ENCODE data around the gene PPEF1.
"Not testable (repeated sequence)": the region's sequence is repeated elsewhere in the genome, so short reads cannot be mapped to it uniquely, and the experiment has no call there.

PPEF1 gene

GRCh38 chrX:18799911-18800310, 92.5 kb downstream of the PPEF1 start:
- DNase-seq = no peak

GRCh38 chrX:18809641-18810040, 102.2 kb downstream of the PPEF1 start:
- DNase-seq = no peak

- DNase-seq = no peak
Measured at GRCh38 chrX:18810416-18810815, 103.0 kb downstream of the PPEF1 start.

- DNase-seq = no peak
Measured at GRCh38 chrX:18825375-18825774, 117.9 kb downstream of the PPEF1 start.

- peak; percentile 57 for DNase-seq
Measured at GRCh38 chrX:18828832-18829404, 121.5 kb downstream of the PPEF1 start.

- DNase-seq = peak; percentile 46
Measured at GRCh38 chrX:18833071-18833731, 125.8 kb downstream of the PPEF1 start.

- not testable (repeated sequence) for DNase-seq
Measured at GRCh38 chrX:18847901-18848300, 140.5 kb downstream of the PPEF1 start.

GRCh38 chrX:18855919-18856644, 148.6 kb downstream of the PPEF1 start:
- DNase-seq = no peak

GRCh38 chrX:18856645-18856997, 149.2 kb downstream of the PPEF1 start:
- DNase-seq = no peak

GRCh38 chrX:18861511-18861910, 154.1 kb downstream of the PPEF1 start:
- DNase-seq = no peak

GRCh38 chrX:18864390-18864920, 157.0 kb downstream of the PPEF1 start:
- no peak for DNase-seq

GRCh38 chrX:18871161-18871890, 163.9 kb downstream of the PPEF1 start:
- no peak for DNase-seq

GRCh38 chrX:18871970-18872369, 164.5 kb downstream of the PPEF1 start:
- no peak for DNase-seq

GRCh38 chrX:18872621-18873020, 165.2 kb downstream of the PPEF1 start:
- no peak for DNase-seq

- no peak for DNase-seq
Measured at GRCh38 chrX:18873189-18873791, 165.8 kb downstream of the PPEF1 start.

GRCh38 chrX:18873836-18874235, 166.4 kb downstream of the PPEF1 start:
- DNase-seq = no peak

- no peak for DNase-seq
Measured at GRCh38 chrX:18874560-18875255, 167.3 kb downstream of the PPEF1 start.

GRCh38 chrX:18875256-18875878, 167.9 kb downstream of the PPEF1 start:
- no peak for DNase-seq

- peak; percentile 81 for DNase-seq
Measured at GRCh38 chrX:18877469-18877868, 170.0 kb downstream of the PPEF1 start.
